Transverse colon (tissue), 4 donors: ENCODE results near the gene THSD4.

ENCODE experiments used
- EP300 ChIP-seq: sonication (generic); formaldehyde crosslinking; IDR thresholded peaks from one replicate; pipeline ENCODE4 v1.6.1; 2017; ENCODE audit warnings: antibody characterized with exemption, low read depth
- POLR2A ChIP-seq: fragments of 450-650 bp; IDR thresholded peaks from one replicate; pipeline ENCODE4 v1.6.1; 2016; ENCODE audit warnings: antibody characterized with exemption, mild to moderate bottlenecking, moderate library complexity
- POLR2AphosphoS5 ChIP-seq, 3 donors: sonication (generic); formaldehyde crosslinking; IDR thresholded peaks; one replicate each; pipeline ENCODE4 v1.6.1; 2016; ENCODE audit warnings: antibody characterized with exemption in 3 of 3
- TF ChIP-seq, protein P1 (sequence below), 5 experiments: fragments of 200-600 bp in 3 of 5; fragments of 450-650 bp in 2 of 5; sonication (generic) in 3 of 5; IDR thresholded peaks; 1 replicate in 2 of 5; 2 replicates in 3 of 5; pipeline ENCODE4 v1.5.1; 2016 to 2017; ENCODE audit warnings: antibody characterized with exemption in 5 of 5, inconsistent platforms in 3 of 5, mild to moderate bottlenecking in 2 of 5, moderate library complexity in 1 of 5

DNA sequence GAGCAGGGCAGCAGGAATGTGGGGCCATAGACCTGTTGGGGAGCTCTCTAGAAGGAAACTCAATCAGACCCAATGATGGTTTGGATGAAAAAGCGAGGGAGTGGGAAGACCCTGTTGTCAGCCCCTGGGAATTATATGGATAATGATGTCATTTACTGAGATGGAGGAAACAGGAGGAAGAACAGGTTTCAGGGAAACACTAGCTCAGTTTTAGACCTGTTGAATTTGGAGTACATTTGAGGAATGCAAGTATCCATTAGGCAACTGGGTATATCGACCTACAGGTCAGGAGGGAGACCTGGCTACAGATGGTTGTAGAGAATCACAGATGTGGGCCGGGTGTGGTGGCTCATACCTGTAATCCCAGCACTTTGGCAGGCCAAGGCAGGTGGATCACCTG is 428.1 kb downstream of the THSD4 start:
- no peak for TF ChIP-seq EP300
- TF ChIP-seq, protein P1, sequence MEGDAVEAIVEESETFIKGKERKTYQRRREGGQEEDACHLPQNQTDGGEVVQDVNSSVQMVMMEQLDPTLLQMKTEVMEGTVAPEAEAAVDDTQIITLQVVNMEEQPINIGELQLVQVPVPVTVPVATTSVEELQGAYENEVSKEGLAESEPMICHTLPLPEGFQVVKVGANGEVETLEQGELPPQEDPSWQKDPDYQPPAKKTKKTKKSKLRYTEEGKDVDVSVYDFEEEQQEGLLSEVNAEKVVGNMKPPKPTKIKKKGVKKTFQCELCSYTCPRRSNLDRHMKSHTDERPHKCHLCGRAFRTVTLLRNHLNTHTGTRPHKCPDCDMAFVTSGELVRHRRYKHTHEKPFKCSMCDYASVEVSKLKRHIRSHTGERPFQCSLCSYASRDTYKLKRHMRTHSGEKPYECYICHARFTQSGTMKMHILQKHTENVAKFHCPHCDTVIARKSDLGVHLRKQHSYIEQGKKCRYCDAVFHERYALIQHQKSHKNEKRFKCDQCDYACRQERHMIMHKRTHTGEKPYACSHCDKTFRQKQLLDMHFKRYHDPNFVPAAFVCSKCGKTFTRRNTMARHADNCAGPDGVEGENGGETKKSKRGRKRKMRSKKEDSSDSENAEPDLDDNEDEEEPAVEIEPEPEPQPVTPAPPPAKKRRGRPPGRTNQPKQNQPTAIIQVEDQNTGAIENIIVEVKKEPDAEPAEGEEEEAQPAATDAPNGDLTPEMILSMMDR (IDR thresholded peaks at IDR 0.05) = no peak
- TF ChIP-seq POLR2A = no peak
- no peak for TF ChIP-seq POLR2AphosphoS5 (IDR thresholded peaks at IDR 0.05)
